Naive thymus-derived CD4-positive, alpha-beta T cell (primary cell): Measurements from ENCODE around the gene GNPAT. TPM values are rescaled to one million over a fixed set of nuclear protein-coding genes. Genes with fewer than 3 reads are reported as not detected.

Source experiments
- ATAC-seq: fragments of 150-1000 bp; cut with Tn5 transposase; 2 replicates; pipeline ENCODE4 v1.10.0; 2021; ENCODE audit warnings: mild to moderate bottlenecking, moderate library complexity
- CTCF ChIA-PET: fragments of 350-600 bp; sonication (Branson Sonifier 250); formaldehyde crosslinking; loops from one replicate; lab custom pipeline; 2021; ENCODE audit warnings: antibody characterized with exemption; lab: Charles Lee
- POLR2A ChIA-PET: fragments of 350-600 bp; sonication (Branson Sonifier 250); formaldehyde crosslinking; loops from one replicate; lab custom pipeline; 2021; ENCODE audit warnings: antibody characterized with exemption, inconsistent platforms; lab: Charles Lee
- DNase-seq, 9 donors: peaks; one replicate each; pipeline versions ENCODE4 v3.0.0 to v3.0.0-alpha.2; 2020 to 2022; ENCODE audit warnings: mixed read lengths in 1 of 9
- H3K27ac ChIP-seq: one replicate; pipeline ENCODE4 v1.7.0; 2013; ENCODE audit warnings: mild to moderate bottlenecking, low read depth, low read length, moderate library complexity
- H3K27me3 ChIP-seq, 2 donors: one replicate each; pipeline ENCODE4 v1.7.0; 2013; ENCODE audit warnings: low read length in 2 of 2, mild to moderate bottlenecking in 2 of 2, moderate library complexity in 2 of 2; ENCODE audit not compliant: control insufficient read depth in 2 of 2, insufficient read depth in 2 of 2
- H3K36me3 ChIP-seq, 3 experiments: 1 replicate in 2 of 3; 2 replicates in 1 of 3; pipeline ENCODE4 v1.7.0; 2013; ENCODE audit warnings: low read length in 3 of 3, mild to moderate bottlenecking in 3 of 3, moderate library complexity in 1 of 3; ENCODE audit not compliant: insufficient read depth in 3 of 3, control insufficient read depth in 2 of 3
- H3K4me1 ChIP-seq, 2 donors: one replicate each; pipeline ENCODE4 v1.7.0; 2013; ENCODE audit warnings: low read length in 2 of 2, mild to moderate bottlenecking in 2 of 2, moderate library complexity in 1 of 2; ENCODE audit not compliant: control insufficient read depth in 2 of 2, insufficient read depth in 2 of 2
- H3K4me3 ChIP-seq: 2 replicates; pipeline ENCODE4 v1.7.0; 2013; ENCODE audit warnings: mild to moderate bottlenecking, low read length
- H3K9me3 ChIP-seq, 3 experiments: 1 replicate in 2 of 3; 2 replicates in 1 of 3; pipeline ENCODE4 v1.7.0; 2013; ENCODE audit warnings: low read length in 3 of 3; ENCODE audit not compliant: control insufficient read depth in 2 of 3
- H3K27ac Mint-ChIP-seq, 9 donors: one replicate each; pipeline ENCODE4 v1.8.0; 2020 to 2022; ENCODE audit warnings: mixed read lengths in 9 of 9, mild to moderate bottlenecking in 8 of 9, moderate library complexity in 5 of 9, inconsistent platforms in 2 of 9
- H3K27me3 Mint-ChIP-seq, 5 donors: one replicate each; pipeline ENCODE4 v1.8.0; 2021 to 2022; ENCODE audit warnings: mixed read lengths in 5 of 5, mild to moderate bottlenecking in 1 of 5
- H3K36me3 Mint-ChIP-seq, 5 donors: one replicate each; pipeline ENCODE4 v1.8.0; 2020 to 2022; ENCODE audit warnings: mixed read lengths in 5 of 5, mild to moderate bottlenecking in 3 of 5, inconsistent platforms in 1 of 5
- H3K4me1 Mint-ChIP-seq, 7 donors: one replicate each; pipeline ENCODE4 v1.8.0; 2020 to 2022; ENCODE audit warnings: mixed read lengths in 7 of 7, mild to moderate bottlenecking in 3 of 7, inconsistent platforms in 1 of 7
- H3K4me3 Mint-ChIP-seq, 10 donors: one replicate each; pipeline ENCODE4 v1.8.0; 2020 to 2022; ENCODE audit warnings: mild to moderate bottlenecking in 10 of 10, mixed read lengths in 10 of 10, moderate library complexity in 6 of 10, inconsistent platforms in 2 of 10
- H3K9me3 Mint-ChIP-seq, 11 donors: one replicate each; pipeline ENCODE4 v1.8.0; 2020 to 2022; ENCODE audit warnings: mixed read lengths in 11 of 11, mild to moderate bottlenecking in 4 of 11, inconsistent platforms in 1 of 11, moderate library complexity in 1 of 11
- intact Hi-C, 2 donors: fragments of 100-400 bp; cut with micrococcal nuclease; formaldehyde crosslinking; loops; one replicate each; pipeline ENCODE4 v1.15.1; 2023
- polyA plus RNA-seq, 2 donors: library from polyadenylated mRNA; unstranded; fragments of 300-500 nt; fragmentation: Illumina TruSeq; gene quantifications; one replicate each; pipeline ENCODE4 v1.2.3, GENCODE V29; 2021
- total RNA-seq, 6 experiments: library from RNA in 5 of 6; stranded (reverse) in 5 of 6; gene quantifications; 1 replicate in 5 of 6; 2 replicates in 1 of 6; pipeline ENCODE4 v1.2.3 and lab custom pipeline; 2021 to 2026

Gene GNPAT
- total and polyA plus RNA-seq, 7 experiments from 2014 or later = 17.3 to 41.0 (median 34.4) TPM

- no peaks in the 10 kb centered on the region for H3K27me3 Mint-ChIP-seq
- intact Hi-C loops = no loop called here
- Histone ChIP-seq H3K27ac (no peak overlapping the region), H3K27me3 (no peaks in the 10 kb centered on the region), H3K9me3 (no peaks in the 10 kb centered on the region), H3K36me3 (peaks cover 0 to 54% (median 8%) of the 10 kb centered on the region in 3 experiments), H3K4me3 (no peak overlapping the region), H3K4me1 (peaks cover 0 to 20% of the 10 kb centered on the region in 2 donors)
- no peak overlapping the region for H3K4me3 Mint-ChIP-seq
- no peaks in the 10 kb centered on the region for H3K9me3 Mint-ChIP-seq
- H3K4me1 Mint-ChIP-seq = peaks cover 41 to 75% (median 70%) of the 10 kb centered on the region in 7 donors
- no peak overlapping the region for H3K27ac Mint-ChIP-seq
- ChIA-PET CTCF (no interaction called here), POLR2A (interaction anchor here (1.7 kb wide), 1 partner anchor 9 kb away, joined by 3 read pairs; no protein-coding TSS in a partner anchor)
- peaks cover 10 to 36% (median 31%) of the 10 kb centered on the region in 5 donors for H3K36me3 Mint-ChIP-seq
- DNase-seq (no peak), ATAC-seq (no peak)
Measured at GRCh38 chr1:231233735-231234417, 7.1 kb upstream of the GNPAT start.

DNA sequence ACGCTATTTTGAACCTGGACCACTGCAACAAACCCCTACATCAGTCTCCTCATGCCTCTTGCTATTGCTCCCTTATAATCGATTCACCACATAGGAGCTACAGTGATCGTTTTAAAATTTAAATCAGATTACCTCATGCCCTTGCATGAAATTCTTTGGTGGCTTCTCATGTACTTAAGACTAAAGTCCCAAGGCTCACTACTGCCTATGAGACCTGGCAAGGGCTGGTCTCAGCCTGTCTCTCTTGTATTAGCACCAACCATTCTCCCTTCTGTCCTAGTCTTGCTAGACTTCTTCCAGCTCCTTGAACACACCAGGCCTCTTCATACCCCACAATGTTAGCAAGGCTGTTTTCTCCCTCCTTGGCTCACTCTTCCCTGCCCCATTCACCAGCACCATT, 6.5 kb upstream of the GNPAT start:
- POLR2A ChIA-PET = interaction anchor here (0.6 to 1.7 kb wide), 2 partner anchors 9 to 16 kb away, joined by 3 read pairs; no protein-coding TSS in a partner anchor
- H3K9me3 ChIP-seq = no peaks in the 10 kb centered on the region
- Mint-ChIP-seq H3K4me3 (no peak overlapping the region), H3K4me1 (peaks cover 44 to 79% (median 75%) of the 10 kb centered on the region in 7 donors), H3K9me3 (no peaks in the 10 kb centered on the region), H3K27ac (peak overlapping the region in 1 of 9 donors; percentile 26), H3K36me3 (peaks cover 14 to 38% (median 34%) of the 10 kb centered on the region in 5 donors), H3K27me3 (no peaks in the 10 kb centered on the region)
- H3K27ac ChIP-seq = no peak overlapping the region
- ATAC-seq (no peak), DNase-seq (no peak)
- no peak overlapping the region for H3K4me3 ChIP-seq
- CTCF ChIA-PET = no interaction called here
- peaks cover 0 to 54% (median 8%) of the 10 kb centered on the region in 3 experiments for H3K36me3 ChIP-seq
- intact Hi-C loops = no loop called here
- peaks cover 0 to 21% of the 10 kb centered on the region in 2 donors for H3K4me1 ChIP-seq
- H3K27me3 ChIP-seq = no peaks in the 10 kb centered on the region

DNA sequence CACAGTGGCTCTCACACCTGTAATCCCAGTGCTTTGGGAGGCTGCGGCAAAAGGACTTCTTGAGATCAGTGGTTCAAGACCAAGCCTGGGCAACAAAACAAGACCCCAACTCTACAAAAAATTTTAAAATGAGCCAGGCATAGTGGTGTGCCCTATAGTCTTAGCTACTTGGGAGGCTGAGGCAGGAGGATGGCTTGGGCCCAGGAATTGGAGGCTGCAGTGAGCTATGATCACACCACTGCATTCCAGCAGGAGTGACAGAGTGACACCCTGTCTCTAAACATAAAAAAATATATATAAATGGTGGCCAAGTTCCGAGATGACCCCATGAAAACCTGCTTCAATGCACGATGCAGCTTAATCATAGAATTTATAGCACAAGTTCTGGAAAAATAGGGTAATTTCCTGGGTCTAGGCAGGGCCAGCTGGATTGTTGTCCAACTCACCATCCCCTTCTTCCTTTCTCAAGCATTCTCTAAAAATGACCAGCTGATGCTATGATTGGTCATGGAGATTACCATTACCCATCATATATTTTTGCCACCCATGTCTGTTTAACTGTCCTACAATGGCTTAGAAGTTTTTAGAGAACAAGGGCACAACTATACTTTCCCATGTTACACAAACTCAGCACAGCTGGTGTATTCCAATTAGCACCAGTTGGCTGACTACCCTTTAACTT, 5.3 kb upstream of the GNPAT start:
- POLR2A ChIA-PET = interaction anchor here (0.7 to 1.7 kb wide), 2 partner anchors 8 to 355 kb away, joined by 3 to 4 read pairs; no protein-coding TSS in a partner anchor
- Mint-ChIP-seq H3K27me3 (no peaks in the 10 kb centered on the region), H3K9me3 (peaks cover 0 to under 1% (median 0%) of the 10 kb centered on the region in 11 donors), H3K27ac (no peak overlapping the region), H3K4me3 (peak overlapping the region in 2 of 10 donors; percentile 5 to 6), H3K36me3 (peaks cover 14 to 39% (median 34%) of the 10 kb centered on the region in 5 donors), H3K4me1 (peaks cover 42 to 78% (median 74%) of the 10 kb centered on the region in 7 donors)
- no peaks in the 10 kb centered on the region for H3K27me3 ChIP-seq
- no peak overlapping the region for H3K27ac ChIP-seq
- peaks cover 0 to 50% (median 8%) of the 10 kb centered on the region in 3 experiments for H3K36me3 ChIP-seq
- DNase-seq = no peak
- H3K4me3 ChIP-seq = no peak overlapping the region
- peaks cover 9 to 26% of the 10 kb centered on the region in 2 donors for H3K4me1 ChIP-seq
- no peak for ATAC-seq
- CTCF ChIA-PET = no interaction called here
- no peaks in the 10 kb centered on the region for H3K9me3 ChIP-seq
- intact Hi-C loops = no loop called here

- Histone ChIP-seq H3K27ac (no peak overlapping the region), H3K4me3 (no peak overlapping the region), H3K27me3 (no peaks in the 10 kb centered on the region), H3K9me3 (no peaks in the 10 kb centered on the region), H3K36me3 (peaks cover 0 to 48% (median 8%) of the 10 kb centered on the region in 3 experiments), H3K4me1 (peaks cover 9 to 26% of the 10 kb centered on the region in 2 donors)
- peaks cover 14 to 36% (median 31%) of the 10 kb centered on the region in 5 donors for H3K36me3 Mint-ChIP-seq
- H3K27me3 Mint-ChIP-seq = no peaks in the 10 kb centered on the region
- DNase-seq = no peak
- no peak overlapping the region for H3K27ac Mint-ChIP-seq
- ChIA-PET POLR2A (interaction anchor here (0.7 kb wide), 1 partner anchor 355 kb away, joined by 4 read pairs; no protein-coding TSS in a partner anchor), CTCF (interaction anchor here (1.2 kb wide), 1 partner anchor 25 kb away, joined by 5 read pairs; no protein-coding TSS in a partner anchor)
- H3K4me3 Mint-ChIP-seq = peak overlapping the region in 3 of 10 donors; percentile 2 to 6 (median 5)
- no peak for ATAC-seq
- peaks cover 0 to 5% (median 0%) of the 10 kb centered on the region in 11 donors for H3K9me3 Mint-ChIP-seq
- peaks cover 42 to 74% (median 68%) of the 10 kb centered on the region in 7 donors for H3K4me1 Mint-ChIP-seq
- intact Hi-C loops = no loop called here
Measured at GRCh38 chr1:231236208-231236591, 4.8 kb upstream of the GNPAT start.

- peaks cover 0 to 5% (median 0%) of the 10 kb centered on the region in 11 donors for H3K9me3 Mint-ChIP-seq
- H3K27ac Mint-ChIP-seq = no peak overlapping the region
- intact Hi-C loops = no loop called here
Measured at GRCh38 chr1:231236938-231237337, 4.1 kb upstream of the GNPAT start.

GRCh38 chr1:231238298-231238697, 2.7 kb upstream of the GNPAT start:
- peak overlapping the region in 1 of 9 donors; percentile 14 for H3K27ac Mint-ChIP-seq
- ATAC-seq (no peak), DNase-seq (no peak)
- Histone ChIP-seq H3K27me3 (no peaks in the 10 kb centered on the region), H3K4me1 (peaks cover 17 to 37% of the 10 kb centered on the region in 2 donors), H3K27ac (no peak overlapping the region), H3K9me3 (no peaks in the 10 kb centered on the region), H3K36me3 (peaks cover 0 to 42% (median 8%) of the 10 kb centered on the region in 3 experiments), H3K4me3 (no peak overlapping the region)
- peaks cover 14 to 31% (median 29%) of the 10 kb centered on the region in 5 donors for H3K36me3 Mint-ChIP-seq
- H3K27me3 Mint-ChIP-seq = no peaks in the 10 kb centered on the region
- POLR2A ChIA-PET = interaction anchor here (2.2 kb wide), 1 partner anchor 99 kb away, joined by 7 read pairs; the partner anchor contains the start of genes EXOC8 and SPRTN
- peaks cover 47 to 74% (median 69%) of the 10 kb centered on the region in 7 donors for H3K4me1 Mint-ChIP-seq
- intact Hi-C loops = no loop called here
- H3K4me3 Mint-ChIP-seq = peak overlapping the region in 7 of 10 donors; percentile 5 to 95 (median 47)
- CTCF ChIA-PET = no interaction called here
- H3K9me3 Mint-ChIP-seq = peaks cover 0 to 5% (median 0%) of the 10 kb centered on the region in 11 donors

More at GRCh38 chr1:231236938-231237337, 4.1 kb upstream of the GNPAT start:
- H3K4me1 Mint-ChIP-seq = peaks cover 47 to 73% (median 67%) of the 10 kb centered on the region in 7 donors
- ChIA-PET CTCF (interaction anchor here (1.2 kb wide), 1 partner anchor 26 kb away, joined by 5 read pairs; no protein-coding TSS in a partner anchor), POLR2A (no interaction called here)
- no peaks in the 10 kb centered on the region for H3K9me3 ChIP-seq
- peak overlapping the region in 3 of 10 donors; percentile 25 to 56 (median 40) for H3K4me3 Mint-ChIP-seq
- H3K36me3 ChIP-seq = peaks cover 0 to 42% (median 8%) of the 10 kb centered on the region in 3 experiments
- no peaks in the 10 kb centered on the region for H3K27me3 Mint-ChIP-seq
- no peak for ATAC-seq
- peaks cover 14 to 34% (median 31%) of the 10 kb centered on the region in 5 donors for H3K36me3 Mint-ChIP-seq
- H3K4me1 ChIP-seq = peaks cover 12 to 27% of the 10 kb centered on the region in 2 donors
- H3K27ac ChIP-seq = no peak overlapping the region
- no peak overlapping the region for H3K4me3 ChIP-seq
- no peak for DNase-seq
- H3K27me3 ChIP-seq = no peaks in the 10 kb centered on the region
